ENCODE results near the gene MICAL3.

The MICAL3 gene

DNA sequence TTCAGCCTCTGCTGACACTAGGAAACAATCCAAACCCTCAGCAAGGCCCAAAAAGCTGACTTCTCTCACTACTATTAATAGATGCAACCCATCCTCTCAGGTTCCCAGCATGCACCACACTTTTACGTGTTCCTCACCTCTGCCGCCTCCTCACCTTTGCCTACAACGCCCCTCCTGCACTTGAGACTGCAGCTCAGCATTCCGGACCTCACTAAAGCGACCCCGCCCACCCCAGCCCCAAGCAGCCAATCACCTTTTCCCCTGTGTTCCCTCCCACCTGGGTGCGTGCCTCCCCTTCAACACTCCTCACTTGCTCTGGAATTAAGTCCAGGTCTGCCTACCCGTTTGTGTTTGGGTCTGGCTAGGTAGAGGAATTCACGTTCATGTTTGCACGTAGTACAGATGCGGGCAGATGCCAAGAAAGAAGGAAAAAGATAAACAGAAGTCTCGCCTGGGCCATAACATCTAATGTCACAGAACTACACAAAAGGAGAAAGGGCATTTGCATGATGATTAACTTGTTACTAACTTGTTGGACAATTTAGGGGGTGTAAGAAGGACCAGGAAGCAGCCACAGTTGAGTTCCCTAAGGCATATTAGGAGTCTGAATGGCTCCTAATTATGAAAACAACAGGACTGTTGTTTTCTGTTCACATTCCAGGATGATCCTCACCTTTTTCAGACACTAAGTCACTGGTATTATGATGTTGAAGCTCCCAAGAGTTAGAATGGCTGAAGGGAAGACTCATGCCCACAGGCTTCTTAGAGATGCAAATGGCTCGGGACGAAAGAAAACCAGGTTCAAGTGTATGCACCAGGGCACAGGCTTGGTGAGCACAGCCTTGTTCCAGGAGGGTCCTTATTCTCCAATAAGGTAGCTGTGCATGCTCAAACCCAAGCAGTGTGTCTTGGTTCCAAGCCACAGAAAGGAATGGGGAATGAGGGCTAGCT lies 102.2 kb downstream of the MICAL3 start:
- TF ChIP-seq, protein P1, sequence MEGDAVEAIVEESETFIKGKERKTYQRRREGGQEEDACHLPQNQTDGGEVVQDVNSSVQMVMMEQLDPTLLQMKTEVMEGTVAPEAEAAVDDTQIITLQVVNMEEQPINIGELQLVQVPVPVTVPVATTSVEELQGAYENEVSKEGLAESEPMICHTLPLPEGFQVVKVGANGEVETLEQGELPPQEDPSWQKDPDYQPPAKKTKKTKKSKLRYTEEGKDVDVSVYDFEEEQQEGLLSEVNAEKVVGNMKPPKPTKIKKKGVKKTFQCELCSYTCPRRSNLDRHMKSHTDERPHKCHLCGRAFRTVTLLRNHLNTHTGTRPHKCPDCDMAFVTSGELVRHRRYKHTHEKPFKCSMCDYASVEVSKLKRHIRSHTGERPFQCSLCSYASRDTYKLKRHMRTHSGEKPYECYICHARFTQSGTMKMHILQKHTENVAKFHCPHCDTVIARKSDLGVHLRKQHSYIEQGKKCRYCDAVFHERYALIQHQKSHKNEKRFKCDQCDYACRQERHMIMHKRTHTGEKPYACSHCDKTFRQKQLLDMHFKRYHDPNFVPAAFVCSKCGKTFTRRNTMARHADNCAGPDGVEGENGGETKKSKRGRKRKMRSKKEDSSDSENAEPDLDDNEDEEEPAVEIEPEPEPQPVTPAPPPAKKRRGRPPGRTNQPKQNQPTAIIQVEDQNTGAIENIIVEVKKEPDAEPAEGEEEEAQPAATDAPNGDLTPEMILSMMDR (conservative IDR thresholded peaks at IDR 0.05; ENCODE audit: low read depth, low read length), result no peak
- DNase-seq (ENCODE audit: low read depth), result no peak
- peak overlapping the region; percentile 6 for H3K4me3 ChIP-seq (ENCODE audit: low read length)

DNA sequence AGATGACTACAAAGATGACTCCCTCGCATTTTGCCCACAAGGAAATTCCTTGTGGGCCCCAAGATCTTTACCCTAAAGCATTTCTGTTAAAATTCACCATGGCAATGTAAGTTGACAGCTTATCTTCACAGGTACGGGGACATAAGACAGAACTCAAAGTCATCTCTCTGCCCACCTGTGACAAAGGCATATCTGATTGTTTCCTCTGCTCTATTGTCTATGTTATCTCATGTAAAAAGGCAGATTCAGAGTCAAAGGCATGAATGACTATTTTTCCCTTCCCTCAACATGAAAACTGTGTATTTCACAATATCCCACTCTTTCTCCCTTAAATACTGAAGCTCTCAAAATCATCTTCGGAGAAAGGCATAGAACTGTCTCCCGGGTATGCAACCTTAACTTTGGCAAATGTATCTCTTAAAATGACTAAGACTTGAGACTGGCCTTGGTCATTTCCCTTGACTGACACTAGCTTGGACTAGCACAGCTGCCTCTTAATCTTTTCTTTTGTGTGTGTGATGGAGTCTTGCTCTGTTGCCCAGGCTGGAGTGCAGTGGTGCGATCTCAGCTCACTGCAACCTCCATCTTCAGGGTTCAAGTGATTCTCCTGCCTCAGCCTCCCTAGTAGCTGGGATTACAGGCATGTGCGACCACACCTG lies 103.2 kb downstream of the MICAL3 start:
- DNase-seq (ENCODE audit: low read depth), result no peak
- TF ChIP-seq, protein P1 (conservative IDR thresholded peaks at IDR 0.05; ENCODE audit: low read depth, low read length), result no peak
- H3K4me3 ChIP-seq (ENCODE audit: low read length), result no peak overlapping the region

DNA sequence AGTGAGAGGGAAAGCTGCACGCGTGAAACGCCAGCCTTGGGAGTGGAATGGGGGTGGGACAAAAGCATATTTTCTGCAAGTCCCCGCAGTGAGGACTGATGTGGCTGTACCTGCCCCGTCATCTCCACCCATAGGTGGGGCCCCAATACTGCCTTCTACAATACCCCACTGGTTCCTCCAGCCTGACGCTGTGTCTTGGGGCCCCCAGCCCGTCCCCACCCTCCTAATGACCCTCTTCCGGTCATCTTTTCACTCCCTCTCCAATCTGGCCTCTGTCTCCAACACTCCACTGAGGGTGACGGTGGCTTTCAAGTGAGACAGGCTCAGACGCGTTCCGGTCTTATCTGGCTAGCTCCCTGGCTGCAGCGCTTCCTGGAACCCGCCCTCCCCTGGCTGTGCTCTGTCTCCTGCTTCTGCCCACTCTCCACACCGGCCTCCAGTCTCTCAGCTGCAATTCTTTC lies 104.2 kb downstream of the MICAL3 start:
- no peak for DNase-seq (ENCODE audit: low read depth)
- H3K4me3 ChIP-seq (ENCODE audit: low read length), result no peak overlapping the region
- TF ChIP-seq, protein P1 (conservative IDR thresholded peaks at IDR 0.05; ENCODE audit: low read depth, low read length), result no peak

DNA sequence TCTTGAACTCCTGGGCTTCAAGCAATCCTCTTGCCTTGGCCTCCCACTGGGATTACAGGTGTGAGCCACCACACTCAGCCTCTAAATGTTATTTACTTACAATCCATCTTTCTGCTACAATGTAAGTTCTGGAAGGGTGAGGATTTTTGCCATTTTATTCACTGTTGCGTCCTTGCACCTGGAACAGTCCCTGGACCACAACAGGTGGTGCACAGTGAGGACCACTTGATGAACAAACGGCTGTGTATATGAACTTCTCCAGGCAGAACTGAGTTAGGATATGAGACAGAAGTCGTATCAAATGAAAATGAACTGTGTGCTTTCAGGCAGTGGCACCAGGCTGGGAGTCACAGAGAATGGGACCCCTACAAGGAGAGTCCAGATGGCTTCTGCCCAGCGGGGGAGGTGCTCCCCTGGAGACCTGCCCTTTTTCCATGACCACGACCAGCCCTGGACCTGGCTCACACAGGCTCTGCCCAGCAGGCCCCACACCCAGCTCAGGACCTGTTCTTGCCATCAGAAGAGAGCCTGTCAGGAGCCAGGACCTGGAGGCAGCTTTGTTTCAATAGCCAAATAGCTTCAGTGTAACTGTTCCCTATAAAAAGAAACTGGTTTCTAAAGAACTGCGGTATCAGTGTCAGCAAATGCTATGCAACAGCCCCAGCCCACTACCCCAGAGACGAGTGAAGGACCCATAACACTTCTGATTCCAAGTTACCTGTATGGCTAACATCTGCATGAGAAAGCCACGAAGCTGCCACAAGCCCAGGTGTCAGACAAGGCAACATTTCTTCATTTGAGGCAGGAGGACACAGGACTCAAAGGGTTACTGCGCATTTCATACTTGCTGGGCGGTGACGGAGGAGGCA lies 104.9 kb downstream of the MICAL3 start:
- TF ChIP-seq, protein P1 (conservative IDR thresholded peaks at IDR 0.05; ENCODE audit: low read depth, low read length), result no peak
- H3K4me3 ChIP-seq (ENCODE audit: low read length), result no peak overlapping the region
- no peak for DNase-seq (ENCODE audit: low read depth)

DNA sequence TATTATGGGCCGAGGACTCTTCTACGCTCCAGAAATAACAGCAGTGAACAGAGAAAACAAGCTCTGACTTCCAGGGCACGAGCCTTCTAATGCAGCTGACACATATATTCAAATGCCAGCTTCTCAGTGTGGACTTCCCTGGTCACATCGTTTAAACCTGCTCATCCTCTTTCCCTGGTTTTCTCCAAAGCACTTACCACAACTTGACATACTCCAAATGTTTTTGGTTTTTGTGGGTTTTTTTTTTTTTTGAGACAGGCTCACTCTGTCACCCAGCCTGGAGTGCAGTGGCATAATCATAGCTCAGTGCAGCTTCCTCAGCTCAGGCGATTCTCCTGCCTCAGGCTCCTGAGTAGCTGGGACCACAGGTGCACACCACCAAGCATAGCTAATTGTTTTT lies 105.5 kb downstream of the MICAL3 start:
- no peak for DNase-seq (ENCODE audit: low read depth)
- TF ChIP-seq, protein P1 (conservative IDR thresholded peaks at IDR 0.05; ENCODE audit: low read depth, low read length), result no peak
- H3K4me3 ChIP-seq (ENCODE audit: low read length), result no peak overlapping the region

DNA sequence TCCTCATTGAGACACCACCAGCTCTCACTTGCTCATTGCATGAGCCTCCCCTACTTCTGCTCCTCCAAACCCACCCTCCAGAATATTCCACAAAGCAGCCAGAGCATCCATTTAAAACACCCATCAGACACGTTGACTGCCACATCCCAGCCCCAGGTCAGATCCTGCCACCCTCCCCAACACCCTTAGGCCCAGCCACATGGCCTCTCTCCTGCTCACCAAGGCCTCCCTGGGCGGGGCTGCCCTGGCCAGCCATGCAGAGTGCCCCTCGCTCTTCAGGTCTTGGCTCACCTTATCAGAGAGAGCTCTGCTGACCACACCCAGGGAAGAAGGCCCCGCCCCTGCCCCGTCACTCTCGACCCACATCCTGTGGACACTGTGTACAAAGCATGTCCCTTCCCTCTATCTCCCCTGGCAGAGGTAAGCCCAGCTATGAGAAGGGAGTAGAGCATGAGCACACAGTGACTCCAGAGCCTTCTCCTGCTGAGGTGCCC lies 106.8 kb downstream of the MICAL3 start:
- H3K4me3 ChIP-seq (ENCODE audit: low read length), result no peak overlapping the region
- TF ChIP-seq, protein P1 (conservative IDR thresholded peaks at IDR 0.05; ENCODE audit: low read depth, low read length), result no peak
- DNase-seq (ENCODE audit: low read depth), result no peak

All from retinal pigment epithelial cell (primary cell).